AG04449 (cell line): ENCODE measurements around the gene HMGB4.

Experiments
- CTCF ChIA-PET: fragments of 350-600 bp; formaldehyde crosslinking; extraction: SDS; loops from one replicate; lab custom pipeline; 2021; ENCODE audit warnings: antibody characterized with exemption; lab: Yijun Ruan, JAX
- POLR2A ChIA-PET: fragments of 400-600, 350-600 bp; formaldehyde crosslinking; extraction: SDS; loops from one replicate; lab custom pipeline; 2020; ENCODE audit warnings: antibody characterized with exemption, inconsistent platforms; lab: Yijun Ruan, JAX
- DNase-seq: peaks from one replicate; pipeline ENCODE4 v3.0.0-alpha.2; 2010; ENCODE audit warnings: low read depth, low spot score
- H3K4me3 ChIP-seq: 2 replicates; pipeline ENCODE4 v1.5.1; 2011; ENCODE audit warnings: low read depth, mild to moderate bottlenecking, control low read depth, low read length
- CTCF ChIP-seq: IDR thresholded peaks from one replicate; pipeline ENCODE4 v1.5.1; 2011; ENCODE audit warnings: mild to moderate bottlenecking, moderate library complexity, low read length, control low read depth, inconsistent platforms; ENCODE audit not compliant: insufficient read depth; ENCODE audit errors: missing control alignments

HMGB4 gene

DNA sequence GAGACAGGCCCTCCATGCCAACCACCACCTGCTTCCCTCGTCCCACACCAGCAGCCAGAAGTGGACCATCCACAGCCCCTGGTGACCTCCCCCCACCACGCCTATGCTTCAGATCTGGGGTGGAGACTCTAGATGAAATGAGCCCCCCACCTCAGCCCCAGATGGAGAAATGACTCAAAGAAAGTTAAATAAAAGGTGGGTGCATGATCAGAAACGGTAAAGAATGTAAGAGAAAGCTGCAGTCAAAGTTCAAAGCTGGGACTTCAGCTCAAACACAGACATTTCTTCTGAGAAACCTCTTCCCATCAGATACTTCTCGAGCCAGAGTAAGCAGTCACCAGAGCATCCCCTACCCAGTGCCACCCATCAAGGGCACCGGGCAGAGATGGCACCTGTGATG, 43.1 kb upstream of the HMGB4 start:
- no peak for DNase-seq
- ChIA-PET CTCF (interaction anchor here (1.4 kb wide), 1 partner anchor 30 kb away, joined by 3 read pairs; no protein-coding TSS in a partner anchor), POLR2A (no interaction called here)
- no peak for TF ChIP-seq CTCF
- no peak overlapping the region for H3K4me3 ChIP-seq

- no peak overlapping the region for H3K4me3 ChIP-seq
- no peak for DNase-seq
- ChIA-PET CTCF (no interaction called here), POLR2A (no interaction called here)
- TF ChIP-seq CTCF, result no peak
Measured at GRCh38 chr1:33821291-33821690, 42.6 kb upstream of the HMGB4 start.

- TF ChIP-seq CTCF, result no peak
- H3K4me3 ChIP-seq, result no peak overlapping the region
- CTCF ChIA-PET, result interaction anchor here (0.8 kb wide), 1 partner anchor 341 kb away, joined by 3 read pairs; no protein-coding TSS in a partner anchor
- no peak for DNase-seq
- POLR2A ChIA-PET, result no interaction called here
Measured at GRCh38 chr1:33822396-33822795, 41.5 kb upstream of the HMGB4 start.

- POLR2A ChIA-PET, result no interaction called here
- CTCF ChIA-PET, result no interaction called here
- no peak for DNase-seq
- no peak overlapping the region for H3K4me3 ChIP-seq
- TF ChIP-seq CTCF, result no peak
Measured at GRCh38 chr1:33823401-33823800, 40.5 kb upstream of the HMGB4 start.

DNA sequence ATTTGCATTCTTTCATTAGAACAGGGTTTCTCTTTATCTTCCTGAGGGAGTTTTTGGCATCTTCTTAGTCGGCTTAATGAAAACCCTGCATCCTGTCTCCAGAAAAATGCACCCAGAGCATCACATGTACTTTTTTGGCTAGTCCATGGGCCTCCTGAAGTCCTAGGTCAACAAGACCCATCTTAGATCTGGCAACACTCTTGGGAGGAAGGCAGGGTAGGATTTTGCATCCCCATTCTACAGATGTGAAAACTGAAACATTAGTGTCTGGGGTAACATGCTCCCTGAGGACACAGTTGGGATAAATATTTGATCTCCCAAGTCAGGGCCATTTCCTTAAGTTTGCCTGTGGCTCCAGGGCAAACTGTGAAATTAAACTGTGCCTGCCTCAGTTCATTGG, 40.0 kb upstream of the HMGB4 start:
- ChIA-PET POLR2A (no interaction called here), CTCF (no interaction called here)
- no peak for TF ChIP-seq CTCF
- no peak overlapping the region for H3K4me3 ChIP-seq
- no peak for DNase-seq

GRCh38 chr1:33824321-33824720, 39.6 kb upstream of the HMGB4 start:
- TF ChIP-seq CTCF, result no peak
- ChIA-PET CTCF (no interaction called here), POLR2A (no interaction called here)
- no peak for DNase-seq
- no peak overlapping the region for H3K4me3 ChIP-seq
